GM19025 (cell line): ENCODE data around the gene TOB2.

ENCODE experiments used
- ATAC-seq: cut with Tn5 transposase; IDR thresholded peaks from one replicate; pipeline ENCODE4 v1.9.1; 2021; ENCODE audit warnings: mild to moderate bottlenecking, low read depth, moderate library complexity; ENCODE audit not compliant: unreplicated experiment

Gene TOB2, protein sequence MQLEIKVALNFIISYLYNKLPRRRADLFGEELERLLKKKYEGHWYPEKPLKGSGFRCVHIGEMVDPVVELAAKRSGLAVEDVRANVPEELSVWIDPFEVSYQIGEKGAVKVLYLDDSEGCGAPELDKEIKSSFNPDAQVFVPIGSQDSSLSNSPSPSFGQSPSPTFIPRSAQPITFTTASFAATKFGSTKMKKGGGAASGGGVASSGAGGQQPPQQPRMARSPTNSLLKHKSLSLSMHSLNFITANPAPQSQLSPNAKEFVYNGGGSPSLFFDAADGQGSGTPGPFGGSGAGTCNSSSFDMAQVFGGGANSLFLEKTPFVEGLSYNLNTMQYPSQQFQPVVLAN

DNA sequence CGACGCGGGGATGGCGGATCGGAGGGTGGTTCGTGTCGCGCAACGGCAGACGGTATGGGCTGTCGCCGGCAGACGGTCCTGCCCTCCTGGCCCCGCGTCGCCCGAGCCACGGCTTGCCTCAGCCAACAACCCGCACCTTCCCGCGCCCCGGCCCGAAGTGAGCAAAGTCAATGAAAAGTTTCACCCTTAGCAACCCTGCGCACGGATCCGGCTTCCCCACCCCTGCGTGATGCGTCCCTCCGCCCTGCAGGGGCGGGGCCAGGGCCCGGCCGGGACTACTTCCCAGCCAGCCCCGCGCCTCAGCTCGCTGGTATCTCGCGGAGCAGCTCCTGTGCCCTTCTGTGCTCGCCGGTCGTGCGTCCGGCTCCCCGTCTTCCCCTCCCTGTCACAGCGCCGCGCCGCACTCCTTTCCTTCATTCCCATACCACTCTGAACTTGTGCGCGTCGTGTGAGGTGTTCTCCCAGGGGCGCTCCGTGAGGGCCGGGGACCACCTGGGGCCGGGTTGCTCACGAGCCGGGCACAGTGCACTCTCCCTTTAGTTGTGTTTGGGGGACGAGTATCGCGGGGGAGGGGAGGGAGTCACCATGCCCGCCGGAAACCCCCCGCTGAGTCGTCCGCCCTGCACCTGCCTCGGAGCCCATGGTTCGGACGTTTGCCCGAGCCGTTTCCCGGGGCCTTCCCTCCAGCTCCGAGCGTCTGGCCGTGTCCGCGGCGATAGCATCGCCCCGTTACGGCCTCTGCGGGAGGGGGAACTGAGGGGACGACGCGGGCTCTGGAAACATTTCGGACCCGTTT is at the start of gene TOB2:
Gene TOB2 (minus strand): TSS at position 163 of the 796 bp plus-strand sequence. CDS start 9,456 bp downstream, outside the sequence.
- ATAC-seq: no peak

DNA sequence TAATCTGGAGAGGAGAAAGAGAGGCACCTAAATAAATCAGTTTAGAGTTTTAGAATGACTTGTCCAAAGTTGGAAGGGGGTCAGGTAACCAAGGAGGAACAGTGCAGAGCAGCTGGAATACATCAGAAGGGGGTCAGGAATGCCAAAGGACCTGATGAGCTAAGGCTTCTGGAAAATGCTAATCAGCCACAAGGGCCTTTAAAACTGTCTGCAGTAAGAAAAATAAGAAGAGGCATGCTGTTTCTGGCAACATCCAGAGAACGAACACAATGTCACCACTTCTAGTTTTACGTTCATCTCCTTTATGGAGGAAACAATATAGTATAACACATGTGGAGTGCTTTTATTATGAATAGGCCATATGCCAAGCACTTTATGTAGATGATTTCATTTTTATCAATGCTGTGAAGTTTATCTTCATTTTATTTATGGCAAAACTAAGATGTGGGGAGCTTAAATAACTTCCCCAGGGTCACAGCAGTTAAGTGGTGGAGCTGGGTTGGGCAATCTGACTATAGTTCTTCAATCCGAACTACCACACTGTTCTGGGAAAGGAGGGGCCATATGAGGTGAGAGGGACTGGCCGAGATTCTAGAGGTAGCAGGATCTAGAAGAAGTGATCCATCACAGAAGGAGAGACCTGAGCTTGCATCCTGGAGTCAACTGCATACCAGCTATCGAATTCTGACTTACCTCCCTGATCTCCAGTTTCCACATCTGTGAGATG is 44.9 kb upstream of the TOB2 start:
- no peak for ATAC-seq

- ATAC-seq: no peak
Observed at GRCh38 chr22:41488596-41489385, 42.2 kb upstream of the TOB2 start.

- ATAC-seq: no peak
Observed at GRCh38 chr22:41488076-41488475, 41.5 kb upstream of the TOB2 start.

- no peak for ATAC-seq
Observed at GRCh38 chr22:41487037-41487935, 40.7 kb upstream of the TOB2 start.

- ATAC-seq: no peak
Observed at GRCh38 chr22:41485033-41485432, 38.4 kb upstream of the TOB2 start.

DNA sequence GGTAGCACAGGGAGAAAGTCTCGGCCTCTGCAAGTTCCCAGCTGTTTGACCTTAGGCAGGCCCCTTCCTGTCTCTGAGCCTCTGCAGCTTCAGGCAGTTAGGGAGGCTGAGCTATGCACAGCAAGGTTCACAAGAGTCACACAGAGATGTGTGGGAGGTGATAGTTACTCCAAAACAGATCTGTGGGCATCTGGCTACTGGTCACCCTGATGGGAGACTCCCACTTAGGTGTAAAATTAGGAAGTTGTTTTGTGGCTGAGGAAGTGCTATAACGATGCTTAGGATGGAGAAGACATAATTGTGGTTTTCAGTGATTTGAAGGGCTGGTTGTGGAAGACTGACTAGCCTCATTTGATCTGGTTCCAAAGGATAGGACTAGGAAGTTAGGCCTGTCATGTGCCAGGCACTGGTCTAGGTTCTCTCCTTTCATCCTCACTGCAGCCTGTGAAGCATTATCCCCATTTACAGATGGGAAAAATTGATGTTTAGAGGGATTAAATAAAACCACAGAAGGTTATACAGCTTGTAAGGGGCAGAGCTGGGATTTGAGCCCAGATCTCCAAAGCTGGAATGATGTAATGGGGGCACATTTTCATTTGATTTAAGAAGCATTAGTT is 35.8 kb upstream of the TOB2 start:
- ATAC-seq: no peak

- no peak for ATAC-seq
Observed at GRCh38 chr22:41481925-41482318, 35.3 kb upstream of the TOB2 start.

GRCh38 chr22:41481131-41481830 is 34.7 kb upstream of the TOB2 start:
- no peak for ATAC-seq

DNA sequence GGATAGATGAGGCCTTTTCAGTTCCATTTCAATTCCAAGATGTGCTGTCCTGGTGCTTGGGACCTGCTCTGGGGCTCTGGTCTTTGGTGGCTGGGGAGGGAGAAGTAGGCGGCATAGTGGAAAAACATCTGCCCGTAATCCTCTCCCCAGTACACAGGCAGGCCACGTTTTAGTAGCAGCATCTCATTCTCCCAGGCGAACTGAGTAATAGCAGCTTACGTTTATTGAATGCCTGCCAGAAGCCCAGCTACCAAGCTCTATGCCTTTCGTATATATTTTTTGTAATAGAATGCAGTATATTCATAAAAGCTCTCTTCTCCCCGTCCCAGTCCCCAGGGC is 33.8 kb upstream of the TOB2 start:
- ATAC-seq: no peak

DNA sequence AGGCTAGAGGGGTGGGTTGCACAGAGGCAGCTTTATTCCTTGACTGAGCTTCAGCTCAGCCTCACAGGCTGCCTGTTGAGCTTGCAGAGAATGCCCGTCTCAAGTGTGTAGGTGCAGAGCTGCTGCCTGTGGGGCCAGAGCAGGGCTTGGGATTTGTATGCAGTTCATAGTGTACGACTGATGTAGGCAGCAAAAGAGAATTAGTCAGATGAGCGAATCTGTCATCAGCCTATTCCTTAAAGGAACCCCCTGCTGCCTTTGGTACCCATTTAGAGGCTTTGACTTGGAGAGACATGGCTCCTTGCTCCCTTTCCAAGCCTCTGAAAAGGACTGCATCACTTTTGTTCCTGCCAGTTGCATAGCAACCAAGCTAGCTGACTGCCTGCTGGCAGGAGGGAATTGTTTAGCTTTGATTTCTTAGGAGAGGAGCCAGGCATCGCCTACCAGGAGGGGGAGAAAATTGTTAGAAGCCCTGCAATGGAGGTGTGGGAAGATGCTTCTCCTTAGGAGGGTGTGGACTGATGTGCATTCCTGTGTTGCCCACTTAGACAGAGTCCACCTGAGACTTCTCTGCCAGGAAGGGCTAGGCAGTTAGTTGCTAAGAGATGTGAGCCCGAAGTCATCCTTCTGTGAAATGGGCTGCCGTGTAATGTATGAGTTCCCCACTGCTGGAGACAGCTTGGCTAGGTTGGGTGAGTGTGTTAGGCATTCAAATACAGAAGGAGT is 33.2 kb upstream of the TOB2 start:
- ATAC-seq: no peak

GRCh38 chr22:41478891-41479521 is 32.4 kb upstream of the TOB2 start:
- no peak for ATAC-seq

- ATAC-seq: no peak
Observed at GRCh38 chr22:41478473-41478872, 31.9 kb upstream of the TOB2 start.

DNA sequence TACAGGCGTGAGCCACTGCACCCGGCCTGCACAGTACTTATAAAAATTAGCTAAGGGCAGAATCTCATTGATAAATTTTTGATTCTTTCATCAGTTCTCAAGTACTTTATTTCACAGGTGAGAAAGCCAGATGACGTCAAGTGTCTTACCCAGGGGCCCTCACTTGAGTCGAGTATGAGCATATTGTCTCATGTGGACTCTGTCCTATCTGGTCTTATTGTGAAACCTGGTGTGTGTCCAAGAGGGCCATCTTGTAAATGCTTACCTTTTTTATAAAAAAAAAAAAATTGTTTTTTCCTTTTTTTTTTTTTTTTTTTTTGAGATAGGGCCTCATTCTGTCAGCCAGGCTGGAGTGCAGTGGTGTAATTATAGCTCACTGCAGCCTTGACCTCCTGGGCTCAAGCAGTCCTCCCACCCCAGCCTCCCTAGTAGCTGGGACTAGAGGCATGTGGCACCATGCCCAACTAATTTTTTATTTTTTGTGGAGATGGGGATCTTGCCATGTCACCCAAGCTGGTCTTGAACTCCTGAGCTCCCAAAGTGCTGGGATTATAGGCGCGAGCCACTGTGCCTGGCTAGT is 28.4 kb upstream of the TOB2 start:
- no peak for ATAC-seq

- ATAC-seq: no peak
Observed at GRCh38 chr22:41471568-41471967, 25.0 kb upstream of the TOB2 start.

DNA sequence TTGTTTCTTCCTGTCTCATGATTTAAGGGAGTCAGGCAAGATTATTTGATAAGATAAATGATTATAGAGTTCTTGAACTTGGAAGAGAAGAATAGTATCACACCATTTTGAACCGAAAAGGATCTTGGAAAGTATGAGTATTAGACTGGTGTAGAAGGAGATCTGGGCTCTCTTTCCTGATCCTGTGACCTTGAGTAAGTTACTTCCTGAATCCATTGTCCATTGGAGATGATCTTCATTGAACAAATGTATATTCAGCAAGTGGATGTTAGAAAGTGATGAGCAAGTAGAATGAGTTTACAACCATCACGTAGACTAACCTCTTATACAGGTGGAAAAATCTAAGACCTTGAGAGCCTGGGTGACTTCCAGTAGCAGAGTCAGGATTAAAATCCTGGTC is 24.3 kb upstream of the TOB2 start:
- no peak for ATAC-seq

- ATAC-seq: peak; percentile 8
Observed at GRCh38 chr22:41469218-41469851, 22.7 kb upstream of the TOB2 start.
